ENCODE results near the gene MTMR12.

The MTMR12 gene

GRCh38 chr5:32206509-32207354 lies 106.0 kb downstream of the MTMR12 start:
- no peak for FAIRE-seq
- TF ChIP-seq POLR2A (IDR thresholded peaks at IDR 0.05; ENCODE audit: low read depth, low read length) = no peak
- DNase-seq (ENCODE audit: insufficient read length, low spot score) = no peak

- FAIRE-seq = no peak
Measured at GRCh38 chr5:32206053-32206452, 106.7 kb downstream of the MTMR12 start.

GRCh38 chr5:32202394-32202793 lies 110.3 kb downstream of the MTMR12 start:
- DNase-seq (ENCODE audit: insufficient read length, low spot score) = no peak
- no peak for FAIRE-seq
- no peak for TF ChIP-seq POLR2A (IDR thresholded peaks at IDR 0.05; ENCODE audit: low read depth, low read length)

More at GRCh38 chr5:32206053-32206452, 106.7 kb downstream of the MTMR12 start:
- TF ChIP-seq POLR2A (IDR thresholded peaks at IDR 0.05; ENCODE audit: low read depth, low read length) = no peak
- DNase-seq (ENCODE audit: insufficient read length, low spot score) = no peak

GRCh38 chr5:32201122-32201753 lies 111.5 kb downstream of the MTMR12 start:
- DNase-seq (ENCODE audit: insufficient read length, low spot score) (no peak), FAIRE-seq (no peak)
- no peak for TF ChIP-seq POLR2A (IDR thresholded peaks at IDR 0.05; ENCODE audit: low read depth, low read length)

DNA sequence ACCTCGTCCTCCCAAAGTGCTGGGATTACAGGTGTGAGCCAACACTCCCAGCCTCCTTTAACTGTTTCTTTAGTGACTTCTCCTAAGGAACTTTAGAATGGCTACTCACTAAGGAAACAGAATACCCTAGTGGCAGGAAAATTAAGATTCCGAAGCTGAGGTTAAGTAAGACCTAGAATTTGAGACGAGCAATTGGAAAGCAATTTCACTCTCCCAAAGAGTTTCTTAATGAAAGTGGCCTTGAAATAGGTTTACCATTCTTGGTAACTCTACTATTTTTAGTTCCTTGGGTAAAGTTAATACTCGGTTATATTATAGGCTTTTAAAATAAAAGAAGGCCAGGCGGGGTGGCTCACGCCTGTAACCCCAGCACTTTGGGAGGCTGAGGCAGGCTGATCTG lies 115.7 kb downstream of the MTMR12 start:
- no peak for FAIRE-seq
- no peak for DNase-seq (ENCODE audit: insufficient read length, low spot score)
- TF ChIP-seq POLR2A (IDR thresholded peaks at IDR 0.05; ENCODE audit: low read depth, low read length) = no peak

- no peak for FAIRE-seq
- TF ChIP-seq POLR2A (IDR thresholded peaks at IDR 0.05; ENCODE audit: low read depth, low read length) = no peak
Measured at GRCh38 chr5:32195265-32195664, 117.5 kb downstream of the MTMR12 start.

DNA sequence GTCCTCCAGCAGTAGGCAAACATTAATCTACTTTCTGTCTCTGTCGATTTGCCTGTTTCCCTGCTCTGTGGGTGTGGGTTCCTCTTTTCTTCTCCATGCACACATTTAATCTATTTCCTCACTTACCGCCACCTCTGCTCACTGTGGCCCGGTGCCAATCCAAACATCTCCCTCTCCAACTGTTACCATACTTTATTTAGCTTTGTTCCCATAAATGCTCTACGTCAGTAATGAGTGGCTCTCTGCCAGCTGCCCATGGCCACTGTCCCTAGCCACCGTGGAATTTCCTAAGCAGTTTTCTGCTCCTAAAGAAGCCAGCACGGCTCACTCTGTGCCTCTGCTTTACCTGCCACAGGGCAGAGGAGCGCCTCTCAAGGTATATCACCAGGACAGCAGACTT lies 119.1 kb downstream of the MTMR12 start:
- DNase-seq (ENCODE audit: insufficient read length, low spot score) (no peak), FAIRE-seq (peak; percentile 81)
- TF ChIP-seq POLR2A (IDR thresholded peaks at IDR 0.05; ENCODE audit: low read depth, low read length) = no peak

More at GRCh38 chr5:32195265-32195664, 117.5 kb downstream of the MTMR12 start:
- no peak for DNase-seq (ENCODE audit: insufficient read length, low spot score)

GRCh38 chr5:32190095-32190494 lies 122.6 kb downstream of the MTMR12 start:
- no peak for FAIRE-seq
- DNase-seq (ENCODE audit: insufficient read length, low spot score) = no peak
- no peak for TF ChIP-seq POLR2A (IDR thresholded peaks at IDR 0.05; ENCODE audit: low read depth, low read length)

DNA sequence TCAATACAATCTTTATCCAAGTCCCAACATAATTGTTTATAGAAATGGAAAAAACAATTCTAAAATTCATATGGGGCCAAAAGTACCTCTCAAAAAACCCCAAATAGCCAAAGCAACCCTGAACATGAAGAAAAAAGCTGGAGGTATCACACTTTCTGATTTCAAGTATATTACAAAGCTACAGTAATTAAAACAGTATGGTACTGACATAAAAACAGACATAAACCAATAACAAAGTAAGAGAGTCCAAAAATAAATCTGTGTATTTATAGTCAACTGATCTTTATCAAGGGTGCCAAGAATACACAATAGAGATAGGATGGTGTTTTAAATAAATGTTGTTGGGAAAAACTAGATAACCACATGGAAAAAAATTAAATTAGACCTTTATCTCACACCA lies 125.1 kb downstream of the MTMR12 start:
- TF ChIP-seq POLR2A (IDR thresholded peaks at IDR 0.05; ENCODE audit: low read depth, low read length) = no peak
- FAIRE-seq = no peak
- no peak for DNase-seq (ENCODE audit: insufficient read length, low spot score)

GRCh38 chr5:32182463-32183063 lies 130.2 kb downstream of the MTMR12 start:
- no peak for DNase-seq (ENCODE audit: insufficient read length, low spot score)
- TF ChIP-seq POLR2A (IDR thresholded peaks at IDR 0.05; ENCODE audit: low read depth, low read length) = no peak
- FAIRE-seq = no peak

Data from H54 (cell line).